MCF 10A (cell line): ENCODE results near the gene HTRA3. TPM values are rescaled to one million over a fixed set of nuclear protein-coding genes. Genes with fewer than 3 reads are reported as not detected.

ENCODE experiments used
- BruUV-seq: library from RNA; stranded (reverse); fragments of 400-500 nt; replicated peaks from 2 replicates; lab custom pipeline; 2021; lab: Mats Ljungman, UMichigan
- CTCF ChIA-PET: fragments of 300-600 bp; sonication (Branson Sonifier 250); formaldehyde crosslinking; extraction: SDS; loops from one replicate; lab custom pipeline; 2021; ENCODE audit warnings: antibody characterized with exemption, inconsistent platforms; lab: Yijun Ruan, JAX
- POLR2A ChIA-PET: fragments of 300-600, 350-650 bp; sonication (Branson Sonifier 250); formaldehyde crosslinking; extraction: SDS; loops from one replicate; lab custom pipeline; 2020; ENCODE audit warnings: antibody characterized with exemption, inconsistent platforms; lab: Yijun Ruan, JAX
- DNase-seq: peaks from one replicate; pipeline ENCODE4 v3.0.0-alpha.2; 2018; ENCODE audit not compliant: unreplicated experiment
- H3K27ac Mint-ChIP-seq: one replicate; pipeline ENCODE4 v1.8.0; 2022; ENCODE audit warnings: mild to moderate bottlenecking, low read depth, mixed read lengths; ENCODE audit not compliant: unreplicated experiment
- H3K27me3 Mint-ChIP-seq: one replicate; pipeline ENCODE4 v1.8.0; 2022; ENCODE audit warnings: mixed read lengths; ENCODE audit not compliant: insufficient read depth, unreplicated experiment
- H3K36me3 Mint-ChIP-seq: one replicate; pipeline ENCODE4 v1.8.0; 2022; ENCODE audit warnings: mild to moderate bottlenecking, moderate library complexity, mixed read lengths; ENCODE audit not compliant: insufficient read depth, unreplicated experiment
- H3K4me1 Mint-ChIP-seq: one replicate; pipeline ENCODE4 v1.8.0; 2022; ENCODE audit warnings: mixed read lengths; ENCODE audit not compliant: insufficient read depth, unreplicated experiment
- H3K4me3 Mint-ChIP-seq: one replicate; pipeline ENCODE4 v1.8.0; 2022; ENCODE audit warnings: mild to moderate bottlenecking, moderate library complexity, mixed read lengths; ENCODE audit not compliant: unreplicated experiment
- H3K9me3 Mint-ChIP-seq: one replicate; pipeline ENCODE4 v1.8.0; 2022; ENCODE audit warnings: mixed read lengths; ENCODE audit not compliant: unreplicated experiment
- intact Hi-C: fragments of 100-400 bp; cut with micrococcal nuclease; formaldehyde crosslinking; loops from 2 replicates; pipeline ENCODE4 v1.14.1; 2022
- total RNA-seq: library from RNA; stranded (reverse); gene quantifications from 2 replicates; pipeline ENCODE4 v1.2.3, GENCODE V29; 2022
- TF ChIP-seq, protein P1 (sequence below): fragments of 200-600 bp; IDR thresholded peaks from one replicate; pipeline ENCODE4 v1.8.0; 2022; ENCODE audit warnings: antibody characterized with exemption, mild to moderate bottlenecking; ENCODE audit not compliant: unreplicated experiment

HTRA3 gene
- total RNA-seq, 1 experiment from 2014 or later = not detected

- POLR2A ChIA-PET = no interaction called here
- intact Hi-C loops = no loop called here
- Mint-ChIP-seq H3K9me3 (peaks cover 6% of the 10 kb centered on the region), H3K4me3 (no peak overlapping the region), H3K36me3 (no peaks in the 10 kb centered on the region), H3K27ac (no peak overlapping the region), H3K4me1 (peaks cover 24% of the 10 kb centered on the region), H3K27me3 (no peaks in the 10 kb centered on the region)
- CTCF ChIA-PET = interaction anchor here (0.8 kb wide), 1 partner anchor 10 kb away, joined by 3 read pairs; no protein-coding TSS in a partner anchor
- BruUV-seq = no TSS peak
- DNase-seq = no peak
- TF ChIP-seq, protein P1, sequence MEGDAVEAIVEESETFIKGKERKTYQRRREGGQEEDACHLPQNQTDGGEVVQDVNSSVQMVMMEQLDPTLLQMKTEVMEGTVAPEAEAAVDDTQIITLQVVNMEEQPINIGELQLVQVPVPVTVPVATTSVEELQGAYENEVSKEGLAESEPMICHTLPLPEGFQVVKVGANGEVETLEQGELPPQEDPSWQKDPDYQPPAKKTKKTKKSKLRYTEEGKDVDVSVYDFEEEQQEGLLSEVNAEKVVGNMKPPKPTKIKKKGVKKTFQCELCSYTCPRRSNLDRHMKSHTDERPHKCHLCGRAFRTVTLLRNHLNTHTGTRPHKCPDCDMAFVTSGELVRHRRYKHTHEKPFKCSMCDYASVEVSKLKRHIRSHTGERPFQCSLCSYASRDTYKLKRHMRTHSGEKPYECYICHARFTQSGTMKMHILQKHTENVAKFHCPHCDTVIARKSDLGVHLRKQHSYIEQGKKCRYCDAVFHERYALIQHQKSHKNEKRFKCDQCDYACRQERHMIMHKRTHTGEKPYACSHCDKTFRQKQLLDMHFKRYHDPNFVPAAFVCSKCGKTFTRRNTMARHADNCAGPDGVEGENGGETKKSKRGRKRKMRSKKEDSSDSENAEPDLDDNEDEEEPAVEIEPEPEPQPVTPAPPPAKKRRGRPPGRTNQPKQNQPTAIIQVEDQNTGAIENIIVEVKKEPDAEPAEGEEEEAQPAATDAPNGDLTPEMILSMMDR = no peak
Measured at GRCh38 chr4:8328866-8329559, 59.5 kb downstream of the HTRA3 start.

GRCh38 chr4:8329560-8329858 is 60.0 kb downstream of the HTRA3 start:
- H3K27ac Mint-ChIP-seq = no peak overlapping the region
- H3K4me3 Mint-ChIP-seq = no peak overlapping the region
- no peak for DNase-seq
- H3K9me3 Mint-ChIP-seq = peaks cover 6% of the 10 kb centered on the region
- peaks cover 20% of the 10 kb centered on the region for H3K4me1 Mint-ChIP-seq
- BruUV-seq = no TSS peak
- no peaks in the 10 kb centered on the region for H3K36me3 Mint-ChIP-seq
- TF ChIP-seq, protein P1 = no peak
- POLR2A ChIA-PET = no interaction called here
- intact Hi-C loops = no loop called here
- no peaks in the 10 kb centered on the region for H3K27me3 Mint-ChIP-seq
- CTCF ChIA-PET = interaction anchor here (0.8 kb wide), 1 partner anchor 10 kb away, joined by 3 read pairs; no protein-coding TSS in a partner anchor

DNA sequence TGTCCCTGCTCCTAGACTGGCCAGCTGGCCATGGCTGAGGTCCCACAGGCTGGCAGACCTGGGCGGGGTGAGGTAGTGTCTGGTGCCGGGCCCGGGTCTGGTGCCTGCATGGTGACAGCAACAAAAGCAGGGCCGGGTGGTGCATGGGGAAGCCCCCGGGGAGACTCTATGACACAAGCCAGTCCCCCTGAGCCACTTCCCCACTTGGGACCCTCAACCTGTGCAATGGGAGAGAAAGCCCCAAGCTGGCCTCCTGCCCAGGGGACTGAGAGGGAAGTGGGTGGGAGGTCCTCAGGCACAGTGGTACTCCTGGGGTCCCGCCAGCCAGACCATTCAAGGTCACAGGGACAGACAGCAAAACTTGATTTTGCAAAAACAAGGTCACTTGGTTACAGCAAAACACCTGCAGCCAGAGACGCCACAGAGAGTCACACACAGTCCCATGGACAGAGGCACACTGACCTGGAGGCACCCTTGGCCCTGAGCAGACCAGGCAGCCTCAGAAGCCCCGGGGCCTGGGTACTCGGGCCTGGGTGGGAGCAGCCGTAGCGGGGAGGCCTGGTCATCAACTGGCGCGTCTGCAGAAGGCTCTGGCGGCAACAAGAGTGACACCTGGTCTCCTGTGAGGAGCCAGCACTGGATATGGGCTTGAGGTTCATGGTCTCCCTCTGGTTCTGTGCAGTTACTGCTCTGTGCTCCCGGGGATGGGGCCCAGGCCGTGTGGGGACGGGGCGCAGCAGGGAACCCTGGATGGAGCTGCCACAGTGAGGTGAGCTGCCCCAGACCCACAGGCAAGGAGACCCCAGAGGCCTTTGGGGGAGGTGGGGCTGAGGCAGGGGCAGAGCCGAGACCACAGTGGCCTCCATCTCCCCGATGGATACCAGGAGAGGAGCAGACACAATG is 60.6 kb downstream of the HTRA3 start:
- CTCF ChIA-PET = no interaction called here
- Mint-ChIP-seq H3K4me3 (no peak overlapping the region), H3K36me3 (no peaks in the 10 kb centered on the region), H3K4me1 (peaks cover 19% of the 10 kb centered on the region), H3K27ac (no peak overlapping the region), H3K9me3 (peaks cover 6% of the 10 kb centered on the region), H3K27me3 (no peaks in the 10 kb centered on the region)
- intact Hi-C loops = no loop called here
- DNase-seq = no peak
- POLR2A ChIA-PET = interaction anchor here (0.8 kb wide), 1 partner anchor 14 kb away, joined by 3 read pairs; no protein-coding TSS in a partner anchor
- TF ChIP-seq, protein P1 = no peak
- no TSS peak for BruUV-seq

DNA sequence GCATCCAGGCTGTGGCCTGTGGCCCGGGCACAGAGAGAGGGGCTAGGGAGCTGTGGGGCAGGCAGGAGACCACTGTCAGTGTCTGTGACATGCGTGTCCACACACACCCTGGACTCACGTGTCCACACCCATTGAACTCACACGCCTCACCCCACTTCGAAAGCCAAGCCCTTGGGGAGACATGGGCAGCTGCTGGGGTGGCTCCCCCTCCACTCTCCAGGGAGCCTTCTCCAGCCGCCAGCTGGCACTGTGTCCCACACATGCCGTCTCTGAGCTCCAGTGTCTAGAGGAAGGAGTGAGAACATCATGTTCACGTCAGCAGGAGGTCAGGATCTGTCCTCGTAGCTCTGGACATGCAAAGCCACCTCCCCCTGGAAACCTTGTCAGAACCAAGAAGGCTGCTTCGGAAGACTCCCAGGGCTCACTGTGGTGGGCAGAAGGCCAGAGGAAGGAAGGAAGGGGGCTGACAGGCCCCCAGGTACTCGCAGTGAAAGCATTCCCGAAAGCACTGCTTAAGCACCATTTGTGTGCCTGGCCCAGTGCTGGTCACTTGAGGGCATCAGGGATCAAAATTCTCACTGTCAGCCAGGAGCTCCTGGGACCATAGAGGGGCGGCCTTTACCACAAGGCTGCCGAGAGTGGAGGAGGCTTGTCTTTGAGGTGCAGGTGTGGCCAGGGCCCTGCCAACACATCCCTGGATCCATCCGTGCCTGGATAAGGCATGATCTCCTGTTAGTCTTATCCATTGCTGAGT is 61.4 kb downstream of the HTRA3 start:
- peaks cover 6% of the 10 kb centered on the region for H3K9me3 Mint-ChIP-seq
- intact Hi-C loops = no loop called here
- peak; percentile 49 for DNase-seq
- H3K27me3 Mint-ChIP-seq = no peaks in the 10 kb centered on the region
- CTCF ChIA-PET = no interaction called here
- no peak overlapping the region for H3K4me3 Mint-ChIP-seq
- BruUV-seq = no TSS peak
- POLR2A ChIA-PET = interaction anchor here (0.8 kb wide), 1 partner anchor 15 kb away, joined by 3 read pairs; no protein-coding TSS in a partner anchor
- H3K27ac Mint-ChIP-seq = no peak overlapping the region
- peaks cover 13% of the 10 kb centered on the region for H3K4me1 Mint-ChIP-seq
- TF ChIP-seq, protein P1 = no peak
- H3K36me3 Mint-ChIP-seq = no peaks in the 10 kb centered on the region
